ENCODE data around the gene CCDC88A.

DNA sequence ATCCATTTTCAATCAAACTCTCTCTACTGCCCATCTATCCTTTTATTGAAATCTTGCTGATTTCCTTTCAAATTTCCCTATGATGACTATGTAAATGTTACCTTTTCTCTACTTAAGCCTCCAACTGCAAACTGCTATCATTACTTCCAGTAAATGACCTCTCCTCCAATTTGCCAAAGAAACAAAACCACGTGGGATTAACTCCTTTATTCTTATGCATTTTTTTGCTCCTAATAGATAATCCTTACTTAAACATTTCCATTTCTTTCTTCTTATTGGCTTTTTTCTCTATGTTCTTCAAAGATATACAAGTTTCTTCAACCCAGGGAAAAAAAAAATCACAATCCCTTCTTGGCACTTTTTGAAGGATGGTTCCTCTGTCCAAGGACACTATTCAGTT lies 61.2 kb downstream of the CCDC88A start:
- TF ChIP-seq, protein P1, sequence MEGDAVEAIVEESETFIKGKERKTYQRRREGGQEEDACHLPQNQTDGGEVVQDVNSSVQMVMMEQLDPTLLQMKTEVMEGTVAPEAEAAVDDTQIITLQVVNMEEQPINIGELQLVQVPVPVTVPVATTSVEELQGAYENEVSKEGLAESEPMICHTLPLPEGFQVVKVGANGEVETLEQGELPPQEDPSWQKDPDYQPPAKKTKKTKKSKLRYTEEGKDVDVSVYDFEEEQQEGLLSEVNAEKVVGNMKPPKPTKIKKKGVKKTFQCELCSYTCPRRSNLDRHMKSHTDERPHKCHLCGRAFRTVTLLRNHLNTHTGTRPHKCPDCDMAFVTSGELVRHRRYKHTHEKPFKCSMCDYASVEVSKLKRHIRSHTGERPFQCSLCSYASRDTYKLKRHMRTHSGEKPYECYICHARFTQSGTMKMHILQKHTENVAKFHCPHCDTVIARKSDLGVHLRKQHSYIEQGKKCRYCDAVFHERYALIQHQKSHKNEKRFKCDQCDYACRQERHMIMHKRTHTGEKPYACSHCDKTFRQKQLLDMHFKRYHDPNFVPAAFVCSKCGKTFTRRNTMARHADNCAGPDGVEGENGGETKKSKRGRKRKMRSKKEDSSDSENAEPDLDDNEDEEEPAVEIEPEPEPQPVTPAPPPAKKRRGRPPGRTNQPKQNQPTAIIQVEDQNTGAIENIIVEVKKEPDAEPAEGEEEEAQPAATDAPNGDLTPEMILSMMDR (IDR thresholded peaks at IDR 0.05), result no peak
- TF ChIP-seq POLR2AphosphoS5 (IDR thresholded peaks at IDR 0.05), result no peak

All from breast epithelium (tissue), 3 donors.